Dermis lymphatic vessel endothelial cell (primary cell): Measurements from ENCODE around the gene GPR84. TPM values are rescaled to one million over a fixed set of nuclear protein-coding genes. Genes with fewer than 3 reads are reported as not detected.

ENCODE experiments used
- total RNA-seq: library from RNA; depleted of rRNA; stranded (reverse); fragments of >200 nt; gene quantifications from 2 replicates; pipeline ENCODE4 v1.2.1, GENCODE V29; 2014

GPR84 gene
- under 0.01 TPM in 1 of 2 replicates, not detected in the other for total RNA-seq

GRCh38 chr12:54364413-54364812, at the start of gene GPR84:
TSS of gene GPR84 (minus strand) at chr12:54364486. CDS start at chr12:54363851, 635 bp downstream.

GRCh38 chr12:54384591-54385041, 20.3 kb upstream of the GPR84 start, which contains the start of gene ZNF385A:
TSS of gene ZNF385A (minus strand) at chr12:54384733. CDS start at chr12:54384514, 219 bp downstream.

GRCh38 chr12:54324617-54325441, 39.5 kb downstream of the GPR84 start, which contains the start of gene COPZ1:
TSS of gene COPZ1 (plus strand) at chr12:54325131. CDS start at chr12:54325164, 33 bp downstream.

Other genes starting within 250 kb of the GPR84 start
- gene SMUG1, start 175.5 kb downstream of the GPR84 start, total RNA-seq: 20.4 and 20.7 TPM in 2 replicates
- 28.4 and 28.7 TPM in 2 replicates for gene CBX5, start 84.4 kb downstream of the GPR84 start, total RNA-seq
- gene HNRNPA1, start 83.8 kb downstream of the GPR84 start, total RNA-seq: 502 and 576 TPM in 2 replicates
- not detected in 2 replicates for gene NFE2, start 63.5 kb downstream of the GPR84 start, total RNA-seq
- gene COPZ1, start 39.4 kb downstream of the GPR84 start, total RNA-seq: 96.3 and 96.6 TPM in 2 replicates
- 0.98 and 1.8 TPM in 2 replicates for gene ZNF385A, start 20.2 kb upstream of the GPR84 start, total RNA-seq
- gene ITGA5, start 54.8 kb upstream of the GPR84 start, total RNA-seq: 255 and 294 TPM in 2 replicates
- not detected in 2 replicates for gene GTSF1, start 109.1 kb upstream of the GPR84 start, total RNA-seq
- not detected in 2 replicates for gene NCKAP1L, start 133.3 kb upstream of the GPR84 start, total RNA-seq
- under 0.01 TPM in 1 of 2 replicates, not detected in the other for gene PDE1B, start 185.1 kb upstream of the GPR84 start, total RNA-seq
- gene PPP1R1A, start 224.2 kb upstream of the GPR84 start, total RNA-seq: not detected in 2 replicates